HEK293 (cell line): Measurements from ENCODE around the gene SART3.

ENCODE experiments used
- CTCF ChIP-seq: fragments of 450-650 bp; formaldehyde crosslinking; IDR thresholded peaks from 2 replicates; pipeline ENCODE4 v1.5.1; 2016; ENCODE audit warnings: missing biosample characterization, missing genetic modification characterization
- GFI1B ChIP-seq: fragments of 450-650 bp; formaldehyde crosslinking; IDR thresholded peaks from 2 replicates; pipeline ENCODE4 v1.5.1; 2016; ENCODE audit warnings: missing biosample characterization, missing genetic modification characterization
- GLIS1 ChIP-seq: fragments of 450-650 bp; formaldehyde crosslinking; IDR thresholded peaks from 2 replicates; pipeline ENCODE4 v1.5.1; 2016; ENCODE audit warnings: missing biosample characterization, missing genetic modification characterization
- INSM2 ChIP-seq: fragments of 450-650 bp; formaldehyde crosslinking; IDR thresholded peaks from 2 replicates; pipeline ENCODE4 v1.5.1; 2016; ENCODE audit warnings: missing biosample characterization, missing genetic modification characterization
- KLF7 ChIP-seq: fragments of 450-650 bp; formaldehyde crosslinking; IDR thresholded peaks from 2 replicates; pipeline ENCODE4 v1.5.1; 2016; ENCODE audit warnings: missing biosample characterization, missing genetic modification characterization, borderline replicate concordance
- REST ChIP-seq: fragments of 450-650 bp; formaldehyde crosslinking; IDR thresholded peaks from 2 replicates; pipeline ENCODE4 v1.5.1; 2016; ENCODE audit warnings: missing biosample characterization, missing genetic modification characterization
- SP2 ChIP-seq: fragments of 450-650 bp; formaldehyde crosslinking; IDR thresholded peaks from 2 replicates; pipeline ENCODE4 v1.5.1; 2016; ENCODE audit warnings: missing biosample characterization, missing genetic modification characterization
- ZBTB8A ChIP-seq: fragments of 450-650 bp; formaldehyde crosslinking; IDR thresholded peaks from 2 replicates; pipeline ENCODE4 v1.5.1; 2016; ENCODE audit warnings: missing biosample characterization, missing genetic modification characterization
- ZNF10 ChIP-seq: fragments of 450-650 bp; formaldehyde crosslinking; IDR thresholded peaks from 2 replicates; pipeline ENCODE4 v1.5.1; 2017; ENCODE audit warnings: missing biosample characterization, missing genetic modification characterization
- ZNF138 ChIP-seq: fragments of 450-650 bp; formaldehyde crosslinking; IDR thresholded peaks from 2 replicates; pipeline ENCODE4 v1.5.1; 2016; ENCODE audit warnings: missing biosample characterization, missing genetic modification characterization, borderline replicate concordance
- ZNF174 ChIP-seq: fragments of 450-650 bp; formaldehyde crosslinking; IDR thresholded peaks from 2 replicates; pipeline ENCODE4 v1.5.0; 2017; ENCODE audit warnings: missing biosample characterization, mild to moderate bottlenecking, missing genetic modification characterization
- ZNF24 ChIP-seq: fragments of 450-650 bp; formaldehyde crosslinking; IDR thresholded peaks from 2 replicates; pipeline ENCODE4 v1.5.1; 2016; ENCODE audit warnings: missing biosample characterization, missing genetic modification characterization
- TF ChIP-seq, protein P1 (sequence below): fragments of 450-650 bp; formaldehyde crosslinking; IDR thresholded peaks from 2 replicates; pipeline ENCODE4 v1.5.1; 2016; ENCODE audit warnings: missing biosample characterization, missing genetic modification characterization

GRCh38 chr12:108547686-108548085 lies 13.3 kb downstream of the SART3 start:
- TF ChIP-seq, protein P1, sequence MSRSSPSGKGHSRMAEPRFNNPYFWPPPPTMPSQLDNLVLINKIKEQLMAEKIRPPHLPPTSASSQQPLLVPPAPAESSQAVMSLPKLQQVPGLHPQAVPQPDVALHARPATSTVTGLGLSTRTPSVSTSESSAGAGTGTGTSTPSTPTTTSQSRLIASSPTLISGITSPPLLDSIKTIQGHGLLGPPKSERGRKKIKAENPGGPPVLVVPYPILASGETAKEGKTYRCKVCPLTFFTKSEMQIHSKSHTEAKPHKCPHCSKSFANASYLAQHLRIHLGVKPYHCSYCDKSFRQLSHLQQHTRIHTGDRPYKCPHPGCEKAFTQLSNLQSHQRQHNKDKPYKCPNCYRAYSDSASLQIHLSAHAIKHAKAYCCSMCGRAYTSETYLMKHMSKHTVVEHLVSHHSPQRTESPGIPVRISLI, result no peak
- TF ChIP-seq CTCF (tag by site-specific recombination) (no peak), ZNF174 (tag by site-specific recombination) (no peak), REST (tag by site-specific recombination) (no peak), INSM2 (tag by site-specific recombination) (no peak), ZNF138 (tag by site-specific recombination) (no peak), SP2 (tag by site-specific recombination) (no peak), ZNF10 (tag by site-specific recombination) (no peak), KLF7 (tag by site-specific recombination) (no peak), GFI1B (tag by site-specific recombination) (no peak), GLIS1 (tag by site-specific recombination) (no peak), ZNF24 (tag by site-specific recombination) (no peak), ZBTB8A (tag by site-specific recombination) (no peak)
